ENCODE results near the gene PROB1. TPM values are rescaled to one million over a fixed set of nuclear protein-coding genes. Genes with fewer than 3 reads are reported as not detected.
"Not testable (repeated sequence)": the region's sequence is repeated elsewhere in the genome, so short reads cannot be mapped to it uniquely, and the experiment has no call there.

Gene PROB1
- total RNA-seq, 3 donors from 2014 or later, result 0.58 to 0.98 (median 0.94) TPM

DNA sequence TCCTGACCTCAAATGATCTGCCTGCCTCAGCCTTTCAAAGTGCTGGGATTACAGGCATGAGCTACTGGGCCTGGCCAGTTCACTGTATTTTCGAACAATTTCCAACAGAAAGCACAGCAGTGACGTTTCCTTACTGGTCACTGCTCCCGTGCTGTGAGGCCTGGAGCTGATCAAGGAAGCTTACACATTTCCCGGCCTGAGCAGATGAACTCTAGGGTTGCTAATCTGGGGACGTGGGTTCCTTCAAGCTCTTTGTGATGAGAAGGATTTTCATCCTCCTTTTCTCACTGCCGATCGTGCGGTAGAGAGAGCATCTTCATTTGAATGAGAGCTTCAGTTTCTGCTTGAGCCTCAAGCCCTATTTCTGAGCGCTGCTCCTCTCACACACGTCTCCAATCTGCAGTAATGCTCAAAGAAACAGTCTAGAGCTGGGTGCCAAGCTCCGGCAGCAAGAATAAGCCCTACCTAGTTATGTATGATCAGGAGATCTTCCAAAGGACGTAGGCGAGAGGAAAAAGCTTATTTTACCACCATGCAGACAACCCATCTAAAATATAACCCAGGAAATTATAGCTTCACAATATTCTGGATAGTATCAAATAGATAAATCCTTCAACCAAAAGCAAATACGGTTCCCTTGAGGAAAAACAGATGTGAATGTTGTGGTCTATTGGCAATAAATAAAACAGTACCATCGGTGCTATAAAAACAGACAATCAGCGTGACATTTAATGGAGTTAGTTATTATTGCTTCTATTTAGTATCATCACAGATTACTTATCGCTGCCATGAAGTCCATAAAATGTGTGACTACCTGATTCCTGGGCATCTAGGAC lies 16.3 kb upstream of the PROB1 start:
- Histone ChIP-seq H3K9me3 (no peaks in the 10 kb centered on the region), H3K36me3 (ENCODE audit: low read depth) (no peaks in the 10 kb centered on the region), H3K4me1 (ENCODE audit: low read depth) (peaks cover 5% of the 10 kb centered on the region), H3K4me3 (no peak overlapping the region)
- intact Hi-C loops (cut with DNase I, micrococcal nuclease), result no loop called here
- TF ChIP-seq, protein P1, sequence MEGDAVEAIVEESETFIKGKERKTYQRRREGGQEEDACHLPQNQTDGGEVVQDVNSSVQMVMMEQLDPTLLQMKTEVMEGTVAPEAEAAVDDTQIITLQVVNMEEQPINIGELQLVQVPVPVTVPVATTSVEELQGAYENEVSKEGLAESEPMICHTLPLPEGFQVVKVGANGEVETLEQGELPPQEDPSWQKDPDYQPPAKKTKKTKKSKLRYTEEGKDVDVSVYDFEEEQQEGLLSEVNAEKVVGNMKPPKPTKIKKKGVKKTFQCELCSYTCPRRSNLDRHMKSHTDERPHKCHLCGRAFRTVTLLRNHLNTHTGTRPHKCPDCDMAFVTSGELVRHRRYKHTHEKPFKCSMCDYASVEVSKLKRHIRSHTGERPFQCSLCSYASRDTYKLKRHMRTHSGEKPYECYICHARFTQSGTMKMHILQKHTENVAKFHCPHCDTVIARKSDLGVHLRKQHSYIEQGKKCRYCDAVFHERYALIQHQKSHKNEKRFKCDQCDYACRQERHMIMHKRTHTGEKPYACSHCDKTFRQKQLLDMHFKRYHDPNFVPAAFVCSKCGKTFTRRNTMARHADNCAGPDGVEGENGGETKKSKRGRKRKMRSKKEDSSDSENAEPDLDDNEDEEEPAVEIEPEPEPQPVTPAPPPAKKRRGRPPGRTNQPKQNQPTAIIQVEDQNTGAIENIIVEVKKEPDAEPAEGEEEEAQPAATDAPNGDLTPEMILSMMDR (IDR thresholded peaks at IDR 0.05), result no peak
- ATAC-seq, result no peak
- no peak for DNase-seq

DNA sequence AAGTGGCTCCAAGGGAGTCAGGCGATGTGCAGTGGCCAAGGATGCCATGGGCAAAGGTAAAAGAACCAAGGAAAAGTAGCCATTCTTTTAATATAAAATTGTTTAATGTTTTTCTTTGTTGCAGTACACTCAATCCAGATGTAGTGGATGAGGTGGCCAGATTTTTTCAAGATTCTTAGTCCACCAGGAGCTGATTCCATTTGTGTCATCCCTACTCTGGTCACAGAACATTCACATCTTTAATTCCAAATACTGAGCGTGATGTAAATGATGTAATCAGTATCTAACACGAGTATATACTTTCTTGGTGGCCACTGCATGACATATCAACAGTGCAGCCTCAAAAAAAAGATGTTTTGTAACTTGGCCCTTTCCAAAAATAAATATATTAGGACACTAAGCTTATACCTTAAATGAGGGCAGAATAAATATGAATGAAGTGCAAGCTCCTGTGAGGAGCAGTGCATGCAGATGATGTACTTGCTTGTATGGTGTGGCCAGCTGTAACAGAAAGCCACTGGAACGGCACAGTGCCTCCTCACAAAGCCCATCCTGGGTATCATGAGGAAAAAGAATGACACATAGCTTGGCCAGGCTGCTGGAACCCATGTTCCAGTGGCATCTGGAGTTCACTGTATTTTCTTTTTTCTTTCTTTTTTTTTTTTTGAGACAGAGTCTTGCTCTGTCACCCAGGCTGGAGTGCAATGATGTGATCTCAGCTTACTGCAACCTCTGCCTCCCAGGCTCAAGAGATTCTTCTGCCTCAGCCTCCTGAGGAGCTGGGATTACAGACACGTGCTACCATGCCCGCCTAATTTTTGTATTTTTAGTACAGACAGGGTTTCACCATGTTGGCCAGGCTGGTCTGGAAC lies 15.5 kb upstream of the PROB1 start:
- Histone ChIP-seq H3K36me3 (ENCODE audit: low read depth) (no peaks in the 10 kb centered on the region), H3K4me1 (ENCODE audit: low read depth) (no peaks in the 10 kb centered on the region), H3K9me3 (no peaks in the 10 kb centered on the region), H3K4me3 (no peak overlapping the region)
- DNase-seq (no peak), ATAC-seq (no peak)
- TF ChIP-seq, protein P1 (IDR thresholded peaks at IDR 0.05), result no peak
- intact Hi-C loops (cut with DNase I, micrococcal nuclease), result no loop called here

DNA sequence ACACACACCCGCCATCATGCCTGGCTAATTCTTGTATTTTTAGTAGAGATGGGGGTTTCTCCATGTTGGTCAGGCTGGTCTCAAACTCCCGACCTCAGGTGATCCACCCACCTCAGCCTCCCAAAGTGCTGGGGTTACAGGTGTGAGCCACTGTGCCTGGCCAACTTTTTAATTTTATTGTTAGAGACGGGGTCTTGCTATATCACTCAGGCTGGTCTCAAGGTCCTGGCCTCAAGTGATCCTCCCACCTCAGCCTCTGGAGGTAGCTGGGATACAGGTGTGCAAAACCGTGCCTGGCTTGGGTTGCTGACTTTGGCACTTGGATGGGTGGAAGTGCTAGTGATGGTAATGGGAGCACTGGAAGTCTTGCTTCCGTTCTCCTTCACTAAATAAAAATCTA lies 14.2 kb upstream of the PROB1 start:
- ATAC-seq; DNase-seq; intact Hi-C loops (cut with DNase I, micrococcal nuclease); H3K4me1 ChIP-seq (ENCODE audit: low read depth); H3K4me3 ChIP-seq; H3K9me3 ChIP-seq; H3K36me3 ChIP-seq (ENCODE audit: low read depth): not testable (repeated sequence)

- Histone ChIP-seq H3K4me1 (ENCODE audit: low read depth) (peaks cover 12% of the 10 kb centered on the region), H3K36me3 (ENCODE audit: low read depth) (no peaks in the 10 kb centered on the region), H3K9me3 (no peaks in the 10 kb centered on the region), H3K4me3 (no peak overlapping the region)
- no peak for ATAC-seq
- TF ChIP-seq, protein P1 (IDR thresholded peaks at IDR 0.05), result no peak
- intact Hi-C loops (cut with DNase I, micrococcal nuclease), result no loop called here
- no peak for DNase-seq
Measured at GRCh38 chr5:139408191-139408590, 13.3 kb upstream of the PROB1 start.

DNA sequence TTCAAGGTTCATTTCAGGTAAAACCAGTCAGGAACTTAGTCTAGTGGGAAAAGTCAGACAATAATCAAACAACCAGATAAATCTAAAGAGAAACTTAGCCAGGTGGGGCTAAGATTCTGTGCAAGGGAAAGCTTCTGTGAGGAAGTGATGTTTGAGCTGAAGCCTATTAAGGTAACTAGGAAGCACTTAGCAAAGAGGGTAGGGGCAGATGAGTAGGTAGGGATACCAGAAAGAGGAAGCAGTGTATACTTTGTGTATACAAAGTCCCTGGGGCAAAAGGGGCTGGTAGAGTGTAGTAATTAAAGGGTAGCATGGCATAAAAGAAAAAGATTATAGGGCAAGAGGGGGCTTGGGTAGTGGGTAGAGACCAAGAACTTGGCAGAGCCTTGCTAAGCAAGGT lies 12.6 kb upstream of the PROB1 start:
- intact Hi-C loops (cut with DNase I, micrococcal nuclease), result no loop called here
- Histone ChIP-seq H3K9me3 (no peaks in the 10 kb centered on the region), H3K36me3 (ENCODE audit: low read depth) (no peaks in the 10 kb centered on the region), H3K4me1 (ENCODE audit: low read depth) (peaks cover 15% of the 10 kb centered on the region), H3K4me3 (no peak overlapping the region)
- no peak for ATAC-seq
- TF ChIP-seq, protein P1 (IDR thresholded peaks at IDR 0.05), result no peak
- DNase-seq, result no peak

DNA sequence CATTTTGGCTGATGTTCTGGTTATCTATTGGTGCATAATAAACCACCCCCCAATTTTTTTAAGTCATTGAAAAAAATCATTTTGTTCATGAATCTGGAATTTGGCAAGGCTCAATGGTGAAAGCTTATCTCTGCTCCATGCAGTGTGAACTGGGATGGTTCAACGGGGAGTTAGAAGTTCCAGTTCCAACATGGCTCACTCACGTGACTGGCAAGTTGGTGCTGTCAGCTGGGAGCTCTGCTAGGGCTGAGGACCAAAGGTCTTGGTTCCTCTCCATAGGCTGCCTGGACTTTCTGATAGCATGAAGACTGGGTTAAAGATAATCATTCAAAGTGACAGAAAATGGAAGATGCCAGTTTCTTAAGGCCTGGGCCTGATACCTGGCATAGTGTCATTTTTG lies 12.1 kb upstream of the PROB1 start:
- intact Hi-C loops (cut with DNase I, micrococcal nuclease), result no loop called here
- DNase-seq (no peak), ATAC-seq (no peak)
- no peaks in the 10 kb centered on the region for H3K9me3 ChIP-seq
- H3K4me3 ChIP-seq, result no peak overlapping the region
- TF ChIP-seq, protein P1 (IDR thresholded peaks at IDR 0.05), result no peak
- peaks cover 15% of the 10 kb centered on the region for H3K4me1 ChIP-seq (ENCODE audit: low read depth)
- no peaks in the 10 kb centered on the region for H3K36me3 ChIP-seq (ENCODE audit: low read depth)

Data from mucosa of descending colon (tissue), 3 donors.